Vagina (tissue), 2 donors: ENCODE results near the gene KIF16B. TPM values are rescaled to one million over a fixed set of nuclear protein-coding genes. Genes with fewer than 3 reads are reported as not detected.

ENCODE experiments used
- DNase-seq, 2 donors: peaks; one replicate each; pipeline ENCODE4 v3.0.0-alpha.2; 2017; ENCODE audit errors: extremely low spot score in 2 of 2
- H3K27ac ChIP-seq: fragments of 200-600 bp; sonication (generic); one replicate; pipeline ENCODE4 v1.5.1; 2019
- H3K27me3 ChIP-seq: fragments of 200-600 bp; sonication (generic); one replicate; pipeline ENCODE4 v1.5.1; 2019
- H3K36me3 ChIP-seq, 2 donors: fragments of 200-600 bp; sonication (generic); one replicate each; pipeline ENCODE4 v1.5.1; 2017 to 2019
- H3K4me1 ChIP-seq: fragments of 200-600 bp; sonication (generic); one replicate; pipeline ENCODE4 v1.5.1; 2019
- H3K4me3 ChIP-seq, 2 donors: fragments of 200-600 bp; sonication (generic); 1 replicate in 1 of 2; 2 replicates in 1 of 2; pipeline ENCODE4 v1.5.1; 2016 to 2019
- H3K9me3 ChIP-seq: fragments of 200-600 bp; sonication (generic); one replicate; pipeline ENCODE4 v1.5.1; 2019
- CTCF ChIP-seq, 3 experiments: fragments of 450-650 bp in 2 of 3; fragments of 200-600 bp in 1 of 3; sonication (generic) in 1 of 3; IDR thresholded peaks; one replicate each; pipeline ENCODE4 v1.5.1; 2017 to 2019; ENCODE audit warnings: antibody characterized with exemption in 3 of 3, mild to moderate bottlenecking in 2 of 3, moderate library complexity in 2 of 3
- POLR2A ChIP-seq, 2 donors: fragments of 450-650 bp; IDR thresholded peaks; one replicate each; pipeline ENCODE4 v1.6.1; 2017; ENCODE audit warnings: antibody characterized with exemption in 2 of 2, mild to moderate bottlenecking in 2 of 2, moderate library complexity in 2 of 2
- POLR2AphosphoS5 ChIP-seq, 2 donors: sonication (generic); formaldehyde crosslinking; IDR thresholded peaks; one replicate each; pipeline ENCODE4 v1.9.0; 2017; ENCODE audit warnings: antibody characterized with exemption in 2 of 2, mild to moderate bottlenecking in 2 of 2, low read depth in 1 of 2; ENCODE audit not compliant: insufficient read depth in 1 of 2
- intact Hi-C: fragments of 100-400 bp; cut with DNase I; formaldehyde crosslinking; loops from one replicate; pipeline ENCODE4 v1.15.1; 2023
- total RNA-seq: library from RNA; depleted of rRNA; stranded (reverse); fragments of >200 nt; gene quantifications from one replicate; pipeline ENCODE4 v1.2.3, GENCODE V29; 2016

Gene KIF16B
- total RNA-seq, 1 donor from 2014 or later, result 27.7 TPM

DNA sequence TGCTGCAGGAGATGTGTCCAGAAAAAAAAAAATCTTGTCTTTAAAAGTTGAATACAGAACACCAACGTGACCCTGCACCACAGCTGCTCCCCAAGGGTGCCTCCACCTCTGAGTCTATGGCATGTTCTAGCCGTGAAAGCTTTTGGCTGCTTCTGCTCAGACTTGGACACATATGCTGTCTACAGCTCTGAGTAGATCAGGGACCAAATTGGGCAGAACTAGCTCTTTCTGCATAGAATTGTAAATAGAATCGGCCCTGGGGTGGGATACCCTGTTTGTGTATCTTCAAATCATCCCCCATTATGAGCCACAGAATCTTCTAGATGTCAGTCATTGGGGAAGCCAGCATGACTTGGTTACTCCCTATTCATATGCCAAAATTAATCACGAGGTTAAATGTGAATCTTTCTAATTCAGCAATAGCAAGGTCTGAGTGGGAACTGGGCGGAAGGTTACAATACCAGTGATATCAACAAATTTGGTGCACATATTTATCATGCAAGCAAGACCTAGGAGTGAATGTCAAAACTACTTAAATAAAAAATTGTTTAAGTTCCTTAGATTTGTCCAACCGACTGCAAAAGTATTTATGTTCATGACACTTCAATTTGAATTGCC is 302.8 kb downstream of the KIF16B start:
- DNase-seq, result no peak
- Histone ChIP-seq H3K27ac (no peak overlapping the region), H3K4me3 (no peak overlapping the region), H3K9me3 (no peaks in the 10 kb centered on the region), H3K27me3 (no peaks in the 10 kb centered on the region), H3K4me1 (no peaks in the 10 kb centered on the region), H3K36me3 (peaks cover 0 to 3% of the 10 kb centered on the region in 2 donors)
- intact Hi-C loops, result no loop called here
- no peak for TF ChIP-seq CTCF (IDR thresholded peaks at IDR 0.05)
- TF ChIP-seq POLR2AphosphoS5 (IDR thresholded peaks at IDR 0.05; ENCODE audit: insufficient read depth in 1 of 2, low read depth in 1 of 2), result no peak
- TF ChIP-seq POLR2A (IDR thresholded peaks at IDR 0.05), result no peak

- Histone ChIP-seq H3K4me1 (no peaks in the 10 kb centered on the region), H3K27me3 (no peaks in the 10 kb centered on the region), H3K36me3 (peaks cover 0 to 3% of the 10 kb centered on the region in 2 donors), H3K9me3 (no peaks in the 10 kb centered on the region), H3K4me3 (no peak overlapping the region), H3K27ac (no peak overlapping the region)
- TF ChIP-seq CTCF (IDR thresholded peaks at IDR 0.05) (no peak), POLR2AphosphoS5 (IDR thresholded peaks at IDR 0.05; ENCODE audit: insufficient read depth in 1 of 2, low read depth in 1 of 2) (no peak)
- no peak for DNase-seq
- intact Hi-C loops, result no loop called here
Observed at GRCh38 chr20:16267526-16267925, 305.7 kb downstream of the KIF16B start.

- no peak for DNase-seq
- no peaks in the 10 kb centered on the region for H3K27me3 ChIP-seq
- no peak for TF ChIP-seq POLR2AphosphoS5 (IDR thresholded peaks at IDR 0.05; ENCODE audit: insufficient read depth in 1 of 2, low read depth in 1 of 2)
- no peak overlapping the region for H3K27ac ChIP-seq
- H3K4me3 ChIP-seq, result no peak overlapping the region
- H3K9me3 ChIP-seq, result no peaks in the 10 kb centered on the region
- H3K36me3 ChIP-seq, result no peaks in the 10 kb centered on the region
- intact Hi-C loops, result no loop called here
- no peaks in the 10 kb centered on the region for H3K4me1 ChIP-seq
Observed at GRCh38 chr20:16265334-16265733, 307.9 kb downstream of the KIF16B start.

GRCh38 chr20:16263582-16263981 is 309.7 kb downstream of the KIF16B start:
- TF ChIP-seq CTCF (IDR thresholded peaks at IDR 0.05) (no peak), POLR2A (IDR thresholded peaks at IDR 0.05) (no peak), POLR2AphosphoS5 (IDR thresholded peaks at IDR 0.05; ENCODE audit: insufficient read depth in 1 of 2, low read depth in 1 of 2) (no peak)
- Histone ChIP-seq H3K9me3 (no peaks in the 10 kb centered on the region), H3K36me3 (no peaks in the 10 kb centered on the region), H3K27me3 (no peaks in the 10 kb centered on the region), H3K4me3 (no peak overlapping the region), H3K27ac (no peak overlapping the region), H3K4me1 (no peaks in the 10 kb centered on the region)
- DNase-seq, result peak; percentile 25 to 83
- intact Hi-C loops, result no loop called here

- Histone ChIP-seq H3K4me3 (no peak overlapping the region), H3K9me3 (no peaks in the 10 kb centered on the region), H3K27me3 (no peaks in the 10 kb centered on the region), H3K27ac (no peak overlapping the region), H3K4me1 (no peaks in the 10 kb centered on the region), H3K36me3 (no peaks in the 10 kb centered on the region)
- TF ChIP-seq CTCF (IDR thresholded peaks at IDR 0.05), result no peak
- TF ChIP-seq POLR2AphosphoS5 (IDR thresholded peaks at IDR 0.05; ENCODE audit: insufficient read depth in 1 of 2, low read depth in 1 of 2), result no peak
- no peak for TF ChIP-seq POLR2A (IDR thresholded peaks at IDR 0.05)
- DNase-seq, result peak; percentile 40 to 52
- intact Hi-C loops, result no loop called here
Observed at GRCh38 chr20:16262594-16262993, 310.7 kb downstream of the KIF16B start.
